ENCODE data around the gene DNAJC3.

DNA sequence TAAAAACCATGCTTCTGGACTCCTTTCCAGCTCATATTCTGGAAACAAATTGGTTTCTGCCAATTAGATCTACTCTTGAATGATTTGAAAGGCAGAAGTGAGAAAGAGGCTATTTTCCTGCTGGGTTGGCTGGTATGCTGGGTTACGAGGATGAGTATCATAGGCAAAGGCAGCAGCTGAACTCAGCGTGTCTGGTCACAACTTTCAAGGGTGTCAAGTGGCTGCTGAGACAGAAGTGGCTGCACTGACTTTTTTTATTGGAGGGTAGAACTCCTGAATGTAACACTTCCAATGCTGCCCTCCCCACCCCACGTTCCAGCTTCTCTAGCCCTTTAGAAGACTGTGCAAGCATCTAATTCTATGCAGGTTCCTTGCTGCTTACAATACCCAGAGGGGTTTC is 24.1 kb upstream of the DNAJC3 start:
- TF ChIP-seq ATF3 (IDR thresholded peaks at IDR 0.05) (no peak), CTCF (IDR thresholded peaks at IDR 0.05; ENCODE audit: low read depth, low read length, missing input control) (no peak), NR2F2 (IDR thresholded peaks at IDR 0.05) (no peak), TAF1 (conservative IDR thresholded peaks at IDR 0.05) (no peak), YY1 (IDR thresholded peaks at IDR 0.05) (no peak), RXRA (IDR thresholded peaks at IDR 0.05) (no peak), EGR1 (IDR thresholded peaks at IDR 0.05; ENCODE audit: low read depth in 2 of 2) (no peak), FOXA1 (IDR thresholded peaks at IDR 0.05) (no peak), RAD21 (IDR thresholded peaks at IDR 0.05) (no peak), JUND (IDR thresholded peaks at IDR 0.05) (no peak), HNF4G (IDR thresholded peaks at IDR 0.05) (no peak)
- TF ChIP-seq, protein P1, sequence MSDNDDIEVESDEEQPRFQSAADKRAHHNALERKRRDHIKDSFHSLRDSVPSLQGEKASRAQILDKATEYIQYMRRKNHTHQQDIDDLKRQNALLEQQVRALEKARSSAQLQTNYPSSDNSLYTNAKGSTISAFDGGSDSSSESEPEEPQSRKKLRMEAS (IDR thresholded peaks at IDR 0.05) = no peak
- TF ChIP-seq, protein P2, sequence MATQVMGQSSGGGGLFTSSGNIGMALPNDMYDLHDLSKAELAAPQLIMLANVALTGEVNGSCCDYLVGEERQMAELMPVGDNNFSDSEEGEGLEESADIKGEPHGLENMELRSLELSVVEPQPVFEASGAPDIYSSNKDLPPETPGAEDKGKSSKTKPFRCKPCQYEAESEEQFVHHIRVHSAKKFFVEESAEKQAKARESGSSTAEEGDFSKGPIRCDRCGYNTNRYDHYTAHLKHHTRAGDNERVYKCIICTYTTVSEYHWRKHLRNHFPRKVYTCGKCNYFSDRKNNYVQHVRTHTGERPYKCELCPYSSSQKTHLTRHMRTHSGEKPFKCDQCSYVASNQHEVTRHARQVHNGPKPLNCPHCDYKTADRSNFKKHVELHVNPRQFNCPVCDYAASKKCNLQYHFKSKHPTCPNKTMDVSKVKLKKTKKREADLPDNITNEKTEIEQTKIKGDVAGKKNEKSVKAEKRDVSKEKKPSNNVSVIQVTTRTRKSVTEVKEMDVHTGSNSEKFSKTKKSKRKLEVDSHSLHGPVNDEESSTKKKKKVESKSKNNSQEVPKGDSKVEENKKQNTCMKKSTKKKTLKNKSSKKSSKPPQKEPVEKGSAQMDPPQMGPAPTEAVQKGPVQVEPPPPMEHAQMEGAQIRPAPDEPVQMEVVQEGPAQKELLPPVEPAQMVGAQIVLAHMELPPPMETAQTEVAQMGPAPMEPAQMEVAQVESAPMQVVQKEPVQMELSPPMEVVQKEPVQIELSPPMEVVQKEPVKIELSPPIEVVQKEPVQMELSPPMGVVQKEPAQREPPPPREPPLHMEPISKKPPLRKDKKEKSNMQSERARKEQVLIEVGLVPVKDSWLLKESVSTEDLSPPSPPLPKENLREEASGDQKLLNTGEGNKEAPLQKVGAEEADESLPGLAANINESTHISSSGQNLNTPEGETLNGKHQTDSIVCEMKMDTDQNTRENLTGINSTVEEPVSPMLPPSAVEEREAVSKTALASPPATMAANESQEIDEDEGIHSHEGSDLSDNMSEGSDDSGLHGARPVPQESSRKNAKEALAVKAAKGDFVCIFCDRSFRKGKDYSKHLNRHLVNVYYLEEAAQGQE (IDR thresholded peaks at IDR 0.05) = no peak

Measured in liver (tissue), 3 donors.